ENCODE data around the gene DAP. TPM values are rescaled to one million over a fixed set of nuclear protein-coding genes. Genes with fewer than 3 reads are reported as not detected.

Gene DAP
- total and polyA plus RNA-seq, 2 of the 13 experiments (the other 11 are each of a cell fraction or from before 2014, with no cell fraction given): 22.0 to 57.5 TPM

DNA sequence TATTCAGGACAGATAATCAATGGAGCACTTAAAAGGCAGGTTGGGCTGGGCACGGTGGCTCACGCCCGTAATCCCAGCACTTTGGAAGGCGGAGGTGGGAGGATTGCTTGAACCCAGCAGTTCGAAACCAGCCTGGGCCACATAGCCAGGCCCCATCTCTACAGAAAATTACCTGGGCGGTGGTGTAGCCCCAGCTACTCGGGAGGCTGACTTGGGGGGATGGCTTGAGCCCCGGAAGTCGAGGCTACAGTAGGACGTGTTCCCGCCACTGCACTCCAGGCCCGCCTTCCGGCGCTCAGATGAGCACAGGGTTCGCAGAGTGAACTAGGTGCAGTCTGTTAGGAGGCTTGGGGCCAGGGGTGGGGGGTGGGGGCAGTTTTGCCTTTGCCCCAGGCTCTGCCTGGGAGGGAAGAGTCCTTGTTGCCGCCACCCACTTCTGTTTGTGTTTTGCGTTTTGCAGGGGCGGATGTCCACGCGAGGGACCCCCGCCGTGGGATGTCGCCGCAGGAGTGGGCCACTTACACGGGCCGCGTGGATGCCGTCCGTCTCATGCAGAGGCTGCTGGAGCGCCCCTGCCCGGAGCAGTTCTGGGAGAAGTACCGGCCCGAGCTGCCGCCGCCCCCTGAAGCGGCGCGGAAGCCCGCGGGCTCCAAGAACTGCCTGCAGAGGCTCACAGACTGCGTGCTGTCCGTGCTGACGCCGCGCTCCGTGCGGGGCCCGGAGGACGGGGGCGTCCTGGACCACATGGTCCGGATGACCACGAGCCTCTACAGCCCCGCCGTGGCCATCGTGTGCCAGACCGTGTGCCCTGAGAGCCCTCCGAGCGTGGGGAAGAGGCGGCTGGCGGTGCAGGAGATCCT is 112.0 kb downstream of the DAP start:
- no TSS peak for BruUV-seq (replicated peaks)
- WGBS (ENCODE audit: low lambda C conversion rate): 81% methylated on average over 25 of the region's 60 CpGs
- no peaks in the 10 kb centered on the region for H3K4me1 ChIP-seq (ENCODE audit: insufficient read depth, low read length)
- no peaks in the 10 kb centered on the region for H3K9me3 ChIP-seq (ENCODE audit: low read length)
- H3K4me3 ChIP-seq (replicated peaks in 1 of 3; ENCODE audit: insufficient read depth in 1 of 3, low read depth in 2 of 3, low read length in 3 of 3): no peak overlapping the region
- peaks cover 0 to 22% of the 10 kb centered on the region in 2 experiments; a peak in 2 of 5 replicates for H3K27me3 ChIP-seq (ENCODE audit: control insufficient read depth in 1 of 2, insufficient read depth in 2 of 2, low read length in 2 of 2)
- DNase-seq (ENCODE audit: low spot score) (no peak), ATAC-seq (no peak), FAIRE-seq (no peak)
- in situ Hi-C loops (cut with HindIII; ENCODE audit: extremely low pct_ligation_motif_present, low pct_unique_long_range_greater_than_20kb): no loop called here
- H3K4me2 ChIP-seq (ENCODE audit: low read depth, low read length): no peak overlapping the region
- H3K9ac ChIP-seq (ENCODE audit: insufficient read depth, low read depth, low read length): no peak overlapping the region
- no peaks in the 10 kb centered on the region for H3K79me2 ChIP-seq (ENCODE audit: insufficient read depth, low read length)
- no peaks in the 10 kb centered on the region for H3K36me3 ChIP-seq (replicated peaks in 1 of 2; ENCODE audit: control insufficient read depth in 1 of 2, insufficient read depth in 2 of 2, low read length in 2 of 2)
- no peak overlapping the region for H3K27ac ChIP-seq (ENCODE audit: extremely low read length, insufficient read depth, low read length)
- H2AFZ ChIP-seq (ENCODE audit: low read length): no peak overlapping the region
- H4K20me1 ChIP-seq (ENCODE audit: insufficient read depth, low read length): no peaks in the 10 kb centered on the region
- ChIA-PET POLR2A (no interaction called here), CTCF (ENCODE audit: low intra/inter-chr PET ratio, low total read pairs) (no interaction called here)
- intact Hi-C loops (cut with micrococcal nuclease; ENCODE audit: unreplicated experiment): no loop called here
- TF ChIP-seq ZNF563 (CRISPR knock-in tag; IDR thresholded peaks at IDR 0.05): no peak
- TF ChIP-seq ZNF432 (CRISPR knock-in tag; IDR thresholded peaks at IDR 0.05; ENCODE audit: borderline replicate concordance): no peak
- no peak for TF ChIP-seq DR1 (CRISPR knock-in tag; IDR thresholded peaks at IDR 0.05)
- no peak for TF ChIP-seq KAT7 (CRISPR knock-in tag; IDR thresholded peaks at IDR 0.05; ENCODE audit: borderline replicate concordance)
- TF ChIP-seq ZNF562 (CRISPR knock-in tag; IDR thresholded peaks at IDR 0.05; ENCODE audit: borderline replicate concordance): no peak
- no peak for TF ChIP-seq BCL3 (CRISPR knock-in tag; IDR thresholded peaks at IDR 0.05)
- TF ChIP-seq, protein P1, sequence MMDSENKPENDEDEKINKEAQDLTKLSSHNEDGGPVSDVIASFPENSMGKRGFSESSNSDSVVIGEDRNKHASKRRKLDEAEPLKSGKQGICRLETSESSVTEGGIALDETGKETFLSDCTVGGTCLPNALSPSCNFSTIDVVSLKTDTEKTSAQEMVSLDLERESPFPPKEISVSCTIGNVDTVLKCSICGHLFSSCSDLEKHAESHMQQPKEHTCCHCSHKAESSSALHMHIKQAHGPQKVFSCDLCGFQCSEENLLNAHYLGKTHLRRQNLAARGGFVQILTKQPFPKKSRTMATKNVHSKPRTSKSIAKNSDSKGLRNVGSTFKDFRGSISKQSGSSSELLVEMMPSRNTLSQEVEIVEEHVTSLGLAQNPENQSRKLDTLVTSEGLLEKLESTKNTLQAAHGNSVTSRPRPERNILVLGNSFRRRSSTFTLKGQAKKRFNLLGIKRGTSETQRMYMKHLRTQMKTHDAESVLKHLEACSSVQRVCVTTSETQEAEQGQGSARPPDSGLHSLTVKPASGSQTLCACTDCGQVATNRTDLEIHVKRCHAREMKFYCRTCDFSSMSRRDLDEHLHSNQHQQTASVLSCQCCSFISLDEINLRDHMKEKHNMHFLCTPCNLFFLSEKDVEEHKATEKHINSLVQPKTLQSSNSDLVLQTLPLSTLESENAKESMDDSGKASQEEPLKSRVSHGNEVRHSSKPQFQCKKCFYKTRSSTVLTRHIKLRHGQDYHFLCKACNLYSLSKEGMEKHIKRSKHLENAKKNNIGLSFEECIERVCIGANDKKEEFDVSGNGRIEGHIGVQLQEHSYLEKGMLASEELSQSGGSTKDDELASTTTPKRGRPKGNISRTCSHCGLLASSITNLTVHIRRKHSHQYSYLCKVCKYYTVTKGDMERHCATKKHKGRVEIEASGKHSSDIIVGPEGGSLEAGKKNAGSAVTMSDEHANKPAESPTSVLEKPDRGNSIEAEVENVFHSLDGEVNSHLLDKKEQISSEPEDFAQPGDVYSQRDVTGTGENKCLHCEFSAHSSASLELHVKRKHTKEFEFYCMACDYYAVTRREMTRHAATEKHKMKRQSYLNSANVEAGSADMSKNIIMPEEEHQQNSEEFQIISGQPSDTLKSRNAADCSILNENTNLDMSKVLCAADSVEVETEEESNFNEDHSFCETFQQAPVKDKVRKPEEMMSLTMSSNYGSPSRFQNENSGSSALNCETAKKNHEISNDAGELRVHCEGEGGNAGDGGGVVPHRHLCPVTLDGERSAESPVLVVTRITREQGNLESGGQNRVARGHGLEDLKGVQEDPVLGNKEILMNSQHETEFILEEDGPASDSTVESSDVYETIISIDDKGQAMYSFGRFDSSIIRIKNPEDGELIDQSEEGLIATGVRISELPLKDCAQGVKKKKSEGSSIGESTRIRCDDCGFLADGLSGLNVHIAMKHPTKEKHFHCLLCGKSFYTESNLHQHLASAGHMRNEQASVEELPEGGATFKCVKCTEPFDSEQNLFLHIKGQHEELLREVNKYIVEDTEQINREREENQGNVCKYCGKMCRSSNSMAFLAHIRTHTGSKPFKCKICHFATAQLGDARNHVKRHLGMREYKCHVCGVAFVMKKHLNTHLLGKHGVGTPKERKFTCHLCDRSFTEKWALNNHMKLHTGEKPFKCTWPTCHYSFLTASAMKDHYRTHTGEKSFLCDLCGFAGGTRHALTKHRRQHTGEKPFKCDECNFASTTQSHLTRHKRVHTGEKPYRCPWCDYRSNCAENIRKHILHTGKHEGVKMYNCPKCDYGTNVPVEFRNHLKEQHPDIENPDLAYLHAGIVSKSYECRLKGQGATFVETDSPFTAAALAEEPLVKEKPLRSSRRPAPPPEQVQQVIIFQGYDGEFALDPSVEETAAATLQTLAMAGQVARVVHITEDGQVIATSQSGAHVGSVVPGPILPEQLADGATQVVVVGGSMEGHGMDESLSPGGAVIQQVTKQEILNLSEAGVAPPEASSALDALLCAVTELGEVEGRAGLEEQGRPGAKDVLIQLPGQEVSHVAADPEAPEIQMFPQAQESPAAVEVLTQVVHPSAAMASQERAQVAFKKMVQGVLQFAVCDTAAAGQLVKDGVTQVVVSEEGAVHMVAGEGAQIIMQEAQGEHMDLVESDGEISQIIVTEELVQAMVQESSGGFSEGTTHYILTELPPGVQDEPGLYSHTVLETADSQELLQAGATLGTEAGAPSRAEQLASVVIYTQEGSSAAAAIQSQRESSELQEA (CRISPR knock-in tag; IDR thresholded peaks at IDR 0.05; ENCODE audit: not compliant biosample characterization): no peak
- TF ChIP-seq, protein P2, sequence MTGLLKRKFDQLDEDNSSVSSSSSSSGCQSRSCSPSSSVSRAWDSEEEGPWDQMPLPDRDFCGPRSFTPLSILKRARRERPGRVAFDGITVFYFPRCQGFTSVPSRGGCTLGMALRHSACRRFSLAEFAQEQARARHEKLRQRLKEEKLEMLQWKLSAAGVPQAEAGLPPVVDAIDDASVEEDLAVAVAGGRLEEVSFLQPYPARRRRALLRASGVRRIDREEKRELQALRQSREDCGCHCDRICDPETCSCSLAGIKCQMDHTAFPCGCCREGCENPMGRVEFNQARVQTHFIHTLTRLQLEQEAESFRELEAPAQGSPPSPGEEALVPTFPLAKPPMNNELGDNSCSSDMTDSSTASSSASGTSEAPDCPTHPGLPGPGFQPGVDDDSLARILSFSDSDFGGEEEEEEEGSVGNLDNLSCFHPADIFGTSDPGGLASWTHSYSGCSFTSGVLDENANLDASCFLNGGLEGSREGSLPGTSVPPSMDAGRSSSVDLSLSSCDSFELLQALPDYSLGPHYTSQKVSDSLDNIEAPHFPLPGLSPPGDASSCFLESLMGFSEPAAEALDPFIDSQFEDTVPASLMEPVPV (CRISPR knock-in tag; IDR thresholded peaks at IDR 0.05): no peak
- TF ChIP-seq YY1 (IDR thresholded peaks at IDR 0.05; ENCODE audit: insufficient read depth, insufficient replicate concordance, low read depth, low read length): no peak

Measured in HepG2 (cell line).